Measurements from ENCODE around the gene UBE2I.

- no peak for TF ChIP-seq CTCF (IDR thresholded peaks at IDR 0.05; ENCODE audit: low read depth, low read length)
- TF ChIP-seq EZH2phosphoT487 (IDR thresholded peaks at IDR 0.05; ENCODE audit: low read depth) = no peak
These were observed 25.3 kb downstream of the UBE2I start for GRCh38 chr16:1334739-1335138.
